HepG2 (cell line): Measurements from ENCODE around the gene KIAA1614. TPM values are rescaled to one million over a fixed set of nuclear protein-coding genes. Genes with fewer than 3 reads are reported as not detected.

ENCODE experiments used
- ATAC-seq: fragments of 200-7000 bp; cut with Tn5 transposase; 3 replicates; pipeline ENCODE4 v1.9.1; 2020; ENCODE audit warnings: mild to moderate bottlenecking, moderate library complexity
- BruUV-seq: library from RNA; stranded (reverse); fragments of 400-500 nt; replicated peaks from 2 replicates; lab custom pipeline; 2021; lab: Mats Ljungman, UMichigan
- CTCF ChIA-PET: fragments of 300-600 bp; formaldehyde crosslinking; extraction: SDS; loops from one replicate; lab custom pipeline; 2021; ENCODE audit warnings: low total read pairs, inconsistent platforms, low intra/inter-chr PET ratio; lab: Yijun Ruan, JAX
- POLR2A ChIA-PET: fragments of 350-600 bp; sonication (Branson Sonifier 250); formaldehyde crosslinking; loops from one replicate; lab custom pipeline; 2020; ENCODE audit warnings: antibody characterized with exemption, inconsistent platforms; lab: Yijun Ruan, JAX
- DNase-seq: peaks from one replicate; pipeline ENCODE4 v3.0.0-alpha.2; 2015; ENCODE audit warnings: low spot score
- FAIRE-seq: peaks from 3 replicates; lab custom pipeline; 2011; peaks lifted over from hg19 to GRCh38; lab: Jason Lieb, UNC
- H2AFZ ChIP-seq: one replicate; pipeline ENCODE4 v1.6.1; 2011; ENCODE audit warnings: low read length, inconsistent platforms
- H3K27ac ChIP-seq: fragments of 300-600 bp; 3 replicates; pipeline ENCODE4 v1.8.0; 2011; ENCODE audit warnings: mixed run types, mild to moderate bottlenecking, mixed read lengths, low read length, inconsistent platforms; ENCODE audit not compliant: insufficient read depth; ENCODE audit errors: extremely low read length
- H3K27me3 ChIP-seq, 2 experiments: fragments of 200-600 bp in 1 of 2; 2 replicates in 1 of 2; 3 replicates in 1 of 2; pipeline versions ENCODE4 v1.6.0 to v1.8.0; 2011; ENCODE audit warnings: low read length in 2 of 2, mild to moderate bottlenecking in 2 of 2, moderate library complexity in 2 of 2, inconsistent platforms in 1 of 2; ENCODE audit not compliant: insufficient read depth in 2 of 2, control insufficient read depth in 1 of 2
- H3K36me3 ChIP-seq, 2 experiments: fragments of 200-600 bp in 1 of 2; replicated peaks in 1 of 2; 2 replicates in 1 of 2; 3 replicates in 1 of 2; pipeline versions ENCODE4 v1.5.1 to v1.8.0; 2011; ENCODE audit warnings: low read length in 2 of 2, inconsistent platforms in 1 of 2; ENCODE audit not compliant: insufficient read depth in 2 of 2, control insufficient read depth in 1 of 2
- H3K4me1 ChIP-seq: 2 replicates; pipeline ENCODE4 v1.5.1; 2012; ENCODE audit warnings: low read length, inconsistent platforms; ENCODE audit not compliant: insufficient read depth
- H3K4me2 ChIP-seq: 2 replicates; pipeline ENCODE4 v1.6.0; 2011; ENCODE audit warnings: low read depth, low read length, inconsistent platforms
- H3K4me3 ChIP-seq, 3 experiments: fragments of 200-600 bp in 1 of 3; sonication (generic), shearing (Covaris generic) in 1 of 3; replicated peaks in 1 of 3; 2 replicates each; pipeline ENCODE4 v1.5.1; 2011 to 2016; ENCODE audit warnings: low read length in 3 of 3, inconsistent platforms in 2 of 3, low read depth in 2 of 3, mild to moderate bottlenecking in 2 of 3, control low read depth in 1 of 3, mixed read lengths in 1 of 3; ENCODE audit not compliant: insufficient read depth in 1 of 3
- H3K79me2 ChIP-seq: one replicate; pipeline ENCODE4 v1.6.1; 2011; ENCODE audit warnings: low read length, inconsistent platforms; ENCODE audit not compliant: insufficient read depth
- H3K9ac ChIP-seq: 2 replicates; pipeline ENCODE4 v1.6.0; 2011; ENCODE audit warnings: mild to moderate bottlenecking, low read depth, low read length, inconsistent platforms; ENCODE audit not compliant: insufficient read depth
- H3K9me3 ChIP-seq: 2 replicates; pipeline ENCODE4 v1.5.1; 2012; ENCODE audit warnings: mild to moderate bottlenecking, low read length
- H4K20me1 ChIP-seq: 2 replicates; pipeline ENCODE4 v1.6.0; 2011; ENCODE audit warnings: inconsistent platforms, mild to moderate bottlenecking, low read length, moderate library complexity; ENCODE audit not compliant: insufficient read depth
- ELF4 ChIP-seq: sonication (generic); formaldehyde crosslinking; IDR thresholded peaks from 2 replicates; pipeline ENCODE4 v1.5.0; 2020; ENCODE audit warnings: missing genetic modification reagents, mild to moderate bottlenecking, moderate library complexity, borderline replicate concordance
- ISL2 ChIP-seq: sonication (generic); formaldehyde crosslinking; IDR thresholded peaks from 2 replicates; pipeline ENCODE4 v1.5.0; 2020; ENCODE audit warnings: missing genetic modification reagents
- RCOR2 ChIP-seq: IDR thresholded peaks from 2 replicates; pipeline ENCODE4 v1.6.1; 2016; ENCODE audit warnings: missing biosample characterization, missing genetic modification reagents
- ZNF17 ChIP-seq: sonication (generic); formaldehyde crosslinking; IDR thresholded peaks from 2 replicates; pipeline ENCODE4 v1.5.0; 2020; ENCODE audit warnings: mild to moderate bottlenecking, missing genetic modification reagents
- ZNF660 ChIP-seq: sonication (generic); formaldehyde crosslinking; IDR thresholded peaks from 2 replicates; pipeline ENCODE4 v1.5.1; 2020; ENCODE audit warnings: mild to moderate bottlenecking, low read depth, missing genetic modification reagents, borderline replicate concordance
- WGBS: methylation state at CpG from one replicate; pipeline ENCODE4 v1.1.6; 2017; ENCODE audit warnings: low lambda C conversion rate; 5-methylcytosine and 5-hydroxymethylcytosine counted together
- in situ Hi-C: cut with HindIII; loops from 2 replicates; pipeline ENCODE4 v1.10.0; 2017; ENCODE audit warnings: low pct_unique_long_range_greater_than_20kb; ENCODE audit not compliant: extremely low pct_ligation_motif_present
- intact Hi-C: fragments of 100-400 bp; cut with micrococcal nuclease; formaldehyde crosslinking; loops from one replicate; pipeline ENCODE4 v1.10.0; 2022; ENCODE audit not compliant: unreplicated experiment
- polyA plus RNA-seq, 8 experiments: library from polyadenylated mRNA; depleted of rRNA in 3 of 8; stranded (reverse) in 7 of 8; unstranded in 1 of 8; fragments of >200 nt; fragmentation: Illumina TruSeq in 4 of 8; extraction: Trizol in 4 of 8; gene quantifications; 2 replicates each; pipeline versions ENCODE4 v1.2.1 to v1.2.3, GENCODE V29; 2011 to 2016; ENCODE audit warnings: low read depth in 4 of 8, missing spikeins in 1 of 8, mixed read lengths in 1 of 8; ENCODE audit not compliant: insufficient read depth in 1 of 8
- total RNA-seq, 5 experiments: library from RNA; depleted of rRNA; stranded (reverse); fragments of >200 nt; fragmentation: Illumina TruSeq; extraction: Trizol; gene quantifications; 2 replicates each; pipeline ENCODE4 v1.2.3, GENCODE V29; 2016; ENCODE audit warnings: low read depth in 1 of 5
- TF ChIP-seq, protein P1 (sequence below): IDR thresholded peaks from 2 replicates; pipeline ENCODE4 v1.6.1; 2016; ENCODE audit warnings: low read depth, control low read depth
- TF ChIP-seq, protein P2 (sequence below): sonication (generic); formaldehyde crosslinking; IDR thresholded peaks from 2 replicates; pipeline ENCODE4 v1.4.0; 2020; ENCODE audit warnings: missing genetic modification reagents, low read depth, mild to moderate bottlenecking, borderline replicate concordance

The KIAA1614 gene
- total and polyA plus RNA-seq, 2 of the 13 experiments (the other 11 are each of a cell fraction or from before 2014, with no cell fraction given): 0.15 to 0.77 TPM

DNA sequence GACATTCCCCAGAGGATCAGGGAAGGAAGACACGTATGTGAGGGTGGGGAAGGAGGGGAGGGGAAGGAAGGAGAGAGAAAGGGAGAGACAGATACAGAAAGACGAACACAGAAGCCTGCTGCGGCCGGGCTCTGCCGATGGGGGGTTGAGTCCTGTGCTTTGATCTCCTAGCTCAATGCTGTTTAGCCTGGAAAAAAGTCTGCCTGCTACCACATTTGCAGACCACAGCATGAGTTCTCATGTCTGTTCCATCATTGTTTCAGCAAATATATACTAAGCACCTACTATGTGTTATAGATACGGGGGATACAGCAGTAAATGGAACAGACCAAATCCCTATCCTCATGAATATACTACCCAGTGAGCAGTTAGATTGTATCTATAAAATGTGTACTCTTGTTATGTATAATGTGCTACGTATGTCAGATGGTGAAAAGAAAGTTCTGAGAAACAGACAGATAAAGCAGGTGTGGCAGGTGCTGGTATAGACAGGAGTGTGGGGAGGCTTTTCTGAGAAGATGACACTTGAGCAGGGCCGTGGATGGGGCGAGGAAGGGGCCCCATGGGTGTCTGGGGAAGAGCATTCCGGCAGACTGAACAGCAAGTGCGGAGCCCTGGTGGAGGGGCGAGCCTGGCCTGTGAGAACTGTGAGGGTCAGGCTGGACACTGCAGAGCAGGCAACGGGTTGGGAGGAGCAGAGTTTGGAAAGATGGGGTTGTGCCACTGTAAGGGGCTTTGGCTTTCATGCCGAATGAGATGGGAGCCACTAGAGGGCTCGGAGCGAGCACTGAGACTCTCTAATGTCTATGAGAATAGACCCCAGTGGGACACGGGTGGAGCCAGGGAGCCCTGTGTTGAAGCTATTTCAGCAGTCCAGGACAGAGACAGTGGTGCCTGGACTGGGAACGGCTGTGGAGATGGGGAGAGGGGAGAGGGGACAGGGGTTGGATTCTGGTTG, 34.1 kb downstream of the KIAA1614 start:
- WGBS: 87% methylated on average over 18 of the region's 18 CpGs
- FAIRE-seq: no peak
- TF ChIP-seq RCOR2 (CRISPR knock-in tag) (no peak), ELF4 (CRISPR knock-in tag) (no peak), ISL2 (no peak), ZNF17 (no peak), ZNF660 (CRISPR knock-in tag) (no peak)
- TF ChIP-seq, protein P1, sequence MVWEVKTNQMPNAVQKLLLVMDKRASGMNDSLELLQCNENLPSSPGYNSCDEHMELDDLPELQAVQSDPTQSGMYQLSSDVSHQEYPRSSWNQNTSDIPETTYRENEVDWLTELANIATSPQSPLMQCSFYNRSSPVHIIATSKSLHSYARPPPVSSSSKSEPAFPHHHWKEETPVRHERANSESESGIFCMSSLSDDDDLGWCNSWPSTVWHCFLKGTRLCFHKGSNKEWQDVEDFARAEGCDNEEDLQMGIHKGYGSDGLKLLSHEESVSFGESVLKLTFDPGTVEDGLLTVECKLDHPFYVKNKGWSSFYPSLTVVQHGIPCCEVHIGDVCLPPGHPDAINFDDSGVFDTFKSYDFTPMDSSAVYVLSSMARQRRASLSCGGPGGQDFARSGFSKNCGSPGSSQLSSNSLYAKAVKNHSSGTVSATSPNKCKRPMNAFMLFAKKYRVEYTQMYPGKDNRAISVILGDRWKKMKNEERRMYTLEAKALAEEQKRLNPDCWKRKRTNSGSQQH (CRISPR knock-in tag): no peak
- TF ChIP-seq, protein P2, sequence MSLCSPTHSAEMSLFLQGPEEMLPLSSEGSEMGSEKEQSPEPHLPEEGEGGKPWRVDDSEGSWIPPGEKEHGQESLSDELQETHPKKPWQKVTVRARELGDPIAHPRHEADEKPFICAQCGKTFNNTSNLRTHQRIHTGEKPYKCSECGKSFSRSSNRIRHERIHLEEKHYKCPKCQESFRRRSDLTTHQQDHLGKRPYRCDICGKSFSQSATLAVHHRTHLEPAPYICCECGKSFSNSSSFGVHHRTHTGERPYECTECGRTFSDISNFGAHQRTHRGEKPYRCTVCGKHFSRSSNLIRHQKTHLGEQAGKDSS (CRISPR knock-in tag): no peak
- TF ChIP-seq, all 625 proteins: peak for 0
- ATAC-seq (peak; percentile 25; the same call in 2 of the 3 replicates), DNase-seq (no peak)
- ChIA-PET CTCF (no interaction called here), POLR2A (no interaction called here)
- H4K20me1 ChIP-seq: no peaks in the 10 kb centered on the region
- BruUV-seq: no TSS peak
- H3K4me3 ChIP-seq: no peak overlapping the region
- intact Hi-C loops: no loop called here
- no peak overlapping the region for H3K4me2 ChIP-seq
- H3K79me2 ChIP-seq: no peaks in the 10 kb centered on the region
- no peak overlapping the region for H3K27ac ChIP-seq
- no peak overlapping the region for H2AFZ ChIP-seq
- no peaks in the 10 kb centered on the region for H3K4me1 ChIP-seq
- in situ Hi-C loops: no loop called here
- H3K36me3 ChIP-seq: peaks cover 1 to 7% of the 10 kb centered on the region in 2 experiments; a peak in 1 of 5 replicates
- no peaks in the 10 kb centered on the region for H3K9me3 ChIP-seq
- no peaks in the 10 kb centered on the region for H3K27me3 ChIP-seq
- H3K9ac ChIP-seq: no peak overlapping the region
